ENCODE results near the gene LFNG. TPM values are rescaled to one million over a fixed set of nuclear protein-coding genes. Genes with fewer than 3 reads are reported as not detected.

The LFNG gene
- total and polyA plus RNA-seq, 9 donors: 0.86 to 8.2 (median 3.3) TPM

- DNase-seq: no peak
- no peak for TF ChIP-seq EP300 (IDR thresholded peaks at IDR 0.05)
- no peak for TF ChIP-seq CTCF (IDR thresholded peaks at IDR 0.05)
- no peak for TF ChIP-seq POLR2A (IDR thresholded peaks at IDR 0.05)
- Histone ChIP-seq H3K27ac (no peak overlapping the region), H3K9me3 (no peaks in the 10 kb centered on the region), H3K27me3 (no peaks in the 10 kb centered on the region), H3K4me1 (ENCODE audit: insufficient read depth) (no peaks in the 10 kb centered on the region), H3K36me3 (no peaks in the 10 kb centered on the region), H3K4me3 (no peak overlapping the region)
- 91 to 97% (median 94%) methylated on average over 13 of the region's 13 CpGs for WGBS, 3 donors
- intact Hi-C loops (cut with DNase I): no loop called here
Observed at GRCh38 chr7:2510130-2510776, 9.3 kb upstream of the LFNG start.

GRCh38 chr7:2510909-2511768 lies 8.4 kb upstream of the LFNG start:
- TF ChIP-seq POLR2A (IDR thresholded peaks at IDR 0.05): no peak
- TF ChIP-seq CTCF (IDR thresholded peaks at IDR 0.05): no peak
- no peak for TF ChIP-seq EP300 (IDR thresholded peaks at IDR 0.05)
- no peaks in the 10 kb centered on the region for H3K4me1 ChIP-seq (ENCODE audit: insufficient read depth)
- no peak for DNase-seq
- H3K27ac ChIP-seq: no peak overlapping the region
- no peaks in the 10 kb centered on the region for H3K27me3 ChIP-seq
- H3K4me3 ChIP-seq: no peak overlapping the region
- intact Hi-C loops (cut with DNase I): no loop called here
- H3K9me3 ChIP-seq: no peaks in the 10 kb centered on the region
- no peaks in the 10 kb centered on the region for H3K36me3 ChIP-seq
- 48 to 53% (median 51%) methylated on average over 21 to 27 of the region's 27 CpGs for WGBS, 3 donors

GRCh38 chr7:2511769-2512168 lies 7.8 kb upstream of the LFNG start:
- no peaks in the 10 kb centered on the region for H3K4me1 ChIP-seq (ENCODE audit: insufficient read depth)
- H3K27ac ChIP-seq: no peak overlapping the region
- H3K36me3 ChIP-seq: no peaks in the 10 kb centered on the region
- no peaks in the 10 kb centered on the region for H3K9me3 ChIP-seq
- no peak overlapping the region for H3K4me3 ChIP-seq
- intact Hi-C loops (cut with DNase I): no loop called here
- no peak for DNase-seq
- WGBS, 3 donors: 41 to 72% (median 50%) methylated on average over 6 to 18 of the region's 18 CpGs
- TF ChIP-seq CTCF (IDR thresholded peaks at IDR 0.05) (no peak), EP300 (IDR thresholded peaks at IDR 0.05) (no peak), POLR2A (IDR thresholded peaks at IDR 0.05) (no peak)
- H3K27me3 ChIP-seq: no peaks in the 10 kb centered on the region

- intact Hi-C loops (cut with DNase I): no loop called here
- no peaks in the 10 kb centered on the region for H3K9me3 ChIP-seq
- TF ChIP-seq EP300 (IDR thresholded peaks at IDR 0.05) (no peak), POLR2A (IDR thresholded peaks at IDR 0.05) (no peak), CTCF (IDR thresholded peaks at IDR 0.05) (no peak)
- no peaks in the 10 kb centered on the region for H3K27me3 ChIP-seq
- H3K27ac ChIP-seq: no peak overlapping the region
- no peak overlapping the region for H3K4me3 ChIP-seq
- H3K4me1 ChIP-seq (ENCODE audit: insufficient read depth): no peaks in the 10 kb centered on the region
- 51 to 54% (median 52%) methylated on average over 9 to 12 of the region's 12 CpGs for WGBS, 3 donors
- no peaks in the 10 kb centered on the region for H3K36me3 ChIP-seq
- DNase-seq: no peak
Observed at GRCh38 chr7:2512179-2512661, 7.4 kb upstream of the LFNG start.
